Loucy (cell line): ENCODE results near the gene CCDC146.
"Not testable (repeated sequence)": the region's sequence is repeated elsewhere in the genome, so short reads cannot be mapped to it uniquely, and the experiment has no call there.

Experiments
- H2AFZ ChIP-seq: fragments of 200-600 bp; sonication (generic); 2 replicates; pipeline ENCODE4 v1.6.0; 2016; ENCODE audit warnings: antibody characterized with exemption, mild to moderate bottlenecking, low read length, moderate library complexity
- H3F3A ChIP-seq: fragments of 200-600 bp; 2 replicates; pipeline ENCODE4 v1.6.0; 2016; ENCODE audit warnings: antibody characterized with exemption, low read depth, mild to moderate bottlenecking
- H3K27me3 ChIP-seq: fragments of 200-600 bp; sonication (generic); 2 replicates; pipeline ENCODE4 v1.6.1; 2014; ENCODE audit warnings: low read length, mild to moderate bottlenecking; ENCODE audit not compliant: insufficient read depth, poor library complexity, severe bottlenecking
- H3K36me3 ChIP-seq: fragments of 200-600 bp; sonication (generic); 2 replicates; pipeline ENCODE4 v1.6.1; 2016; ENCODE audit warnings: low read length; ENCODE audit not compliant: insufficient read depth
- H3K4me1 ChIP-seq: fragments of 200-600 bp; sonication (generic); 2 replicates; pipeline ENCODE4 v1.5.1; 2014; ENCODE audit warnings: low read length, mild to moderate bottlenecking; ENCODE audit not compliant: insufficient read depth, poor library complexity, severe bottlenecking
- H3K4me2 ChIP-seq: fragments of 200-600 bp; sonication (generic); 2 replicates; pipeline ENCODE4 v1.6.0; 2014; ENCODE audit warnings: antibody characterized with exemption, low read length, low read depth, mild to moderate bottlenecking; ENCODE audit not compliant: poor library complexity, severe bottlenecking
- H3K4me3 ChIP-seq: fragments of 200-600 bp; sonication (generic); 2 replicates; pipeline ENCODE4 v1.5.1; 2014; ENCODE audit warnings: low read length, mild to moderate bottlenecking, mixed read lengths; ENCODE audit not compliant: poor library complexity, severe bottlenecking
- H3K79me2 ChIP-seq: fragments of 200-600 bp; sonication (generic); 2 replicates; pipeline ENCODE4 v1.6.1; 2014; ENCODE audit warnings: low read length; ENCODE audit not compliant: insufficient read depth
- H3K9ac ChIP-seq: fragments of 200-600 bp; sonication (generic); 2 replicates; pipeline ENCODE4 v1.6.0; 2014; ENCODE audit warnings: mild to moderate bottlenecking, low read depth, low read length, moderate library complexity; ENCODE audit not compliant: poor library complexity, severe bottlenecking
- H3K9me2 ChIP-seq: fragments of 200-600 bp; sonication (generic); replicated peaks from 2 replicates; pipeline ENCODE4 v1.6.1; 2016; ENCODE audit warnings: low read depth, low read length, mixed read lengths
- H3K9me3 ChIP-seq: fragments of 200-600 bp; sonication (generic); 2 replicates; pipeline ENCODE4 v1.6.1; 2014; ENCODE audit warnings: mild to moderate bottlenecking, antibody characterized with exemption, low read length, low read depth; ENCODE audit not compliant: insufficient read depth
- H4K20me1 ChIP-seq: fragments of 200-600 bp; sonication (generic); 2 replicates; pipeline ENCODE4 v1.6.0; 2014; ENCODE audit warnings: antibody characterized with exemption, low read length, mild to moderate bottlenecking; ENCODE audit not compliant: insufficient read depth, poor library complexity, severe bottlenecking

The CCDC146 gene

GRCh38 chr7:77121860-77122681, at the start of gene CCDC146:
TSS of gene CCDC146 (plus strand) at chr7:77122615. CDS start at chr7:77167669, 45,054 bp downstream.
- not testable (repeated sequence) for H3K27me3 ChIP-seq, H3K4me1 ChIP-seq, H3K79me2 ChIP-seq, H4K20me1 ChIP-seq, H3F3A ChIP-seq, H3K36me3 ChIP-seq, H3K9me3 ChIP-seq, H3K9me2 ChIP-seq
- peak within 1 kb of the TSS; percentile 76; the same call in 1 of the 2 replicates for H2AFZ ChIP-seq
- peak within 1 kb of the TSS; percentile 66 for H3K9ac ChIP-seq
- peak within 1 kb of the TSS; percentile 78 for H3K4me3 ChIP-seq
- H3K4me2 ChIP-seq: peak within 1 kb of the TSS; percentile 56

- H3K27me3 ChIP-seq, H3K4me2 ChIP-seq, H3K4me3 ChIP-seq, H4K20me1 ChIP-seq, H3K9ac ChIP-seq, H3K4me1 ChIP-seq, H3K9me3 ChIP-seq, H3K9me2 ChIP-seq, H3F3A ChIP-seq, H3K79me2 ChIP-seq, H3K36me3 ChIP-seq, H2AFZ ChIP-seq: not testable (repeated sequence)
Observed at GRCh38 chr7:77074786-77075396, 47.5 kb upstream of the CCDC146 start.

DNA sequence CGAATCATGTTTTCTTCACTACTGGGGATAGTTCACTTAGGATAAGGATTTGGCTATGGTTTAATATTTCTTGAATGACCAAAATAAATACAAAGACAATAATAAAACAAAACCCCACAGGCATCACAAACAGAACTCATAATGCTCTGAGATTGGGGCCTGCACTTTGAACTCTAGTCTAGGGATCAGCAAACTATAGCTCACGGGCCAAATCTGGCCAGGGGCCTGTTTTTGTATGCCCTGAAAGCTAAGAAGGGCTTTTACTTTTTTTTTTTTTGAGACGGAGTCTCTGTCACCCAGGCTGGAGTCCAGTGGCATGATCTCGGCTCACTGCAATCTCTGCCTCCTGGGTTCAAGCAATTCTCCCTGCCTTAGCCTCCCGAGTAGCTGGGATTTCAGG, 45.4 kb upstream of the CCDC146 start:
- not testable (repeated sequence) for H3K36me3 ChIP-seq, H3F3A ChIP-seq

DNA sequence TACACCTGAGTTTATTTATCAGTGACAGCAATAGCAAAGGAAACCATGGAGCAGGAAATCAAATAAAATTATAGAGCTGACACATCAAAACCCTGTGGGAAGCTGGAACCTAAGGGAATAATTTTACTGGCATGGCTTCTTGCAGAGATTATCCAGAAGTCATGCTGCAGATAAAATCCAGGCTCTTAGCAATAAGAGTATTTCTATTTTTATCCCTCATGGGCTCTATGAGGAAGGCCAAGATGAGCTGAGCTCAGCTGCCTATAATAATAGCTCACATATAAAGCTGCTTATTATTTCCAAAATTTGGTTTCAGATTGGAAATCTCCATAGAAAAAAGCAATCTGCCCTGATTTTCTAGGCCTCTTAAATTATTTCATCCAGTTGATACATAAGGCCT, 43.3 kb upstream of the CCDC146 start:
- not testable (repeated sequence) for H3K9me2 ChIP-seq, H3F3A ChIP-seq, H3K4me2 ChIP-seq, H3K27me3 ChIP-seq, H3K36me3 ChIP-seq, H3K4me3 ChIP-seq, H2AFZ ChIP-seq, H3K9me3 ChIP-seq, H3K9ac ChIP-seq, H3K79me2 ChIP-seq, H3K4me1 ChIP-seq, H4K20me1 ChIP-seq

More for the DNA sequence above, 45.4 kb upstream of the CCDC146 start:
- H3K79me2 ChIP-seq, H3K4me2 ChIP-seq, H3K27me3 ChIP-seq, H3K4me3 ChIP-seq, H2AFZ ChIP-seq, H3K9me3 ChIP-seq, H4K20me1 ChIP-seq, H3K9ac ChIP-seq, H3K4me1 ChIP-seq, H3K9me2 ChIP-seq: not testable (repeated sequence)

GRCh38 chr7:77079624-77080023, 42.8 kb upstream of the CCDC146 start:
- not testable (repeated sequence) for H3K9me3 ChIP-seq, H3K4me2 ChIP-seq, H4K20me1 ChIP-seq, H3K79me2 ChIP-seq, H3F3A ChIP-seq, H3K36me3 ChIP-seq, H3K4me1 ChIP-seq, H3K4me3 ChIP-seq, H3K27me3 ChIP-seq, H2AFZ ChIP-seq, H3K9me2 ChIP-seq, H3K9ac ChIP-seq

- H3K9me3 ChIP-seq, H3K4me1 ChIP-seq, H3K9ac ChIP-seq, H4K20me1 ChIP-seq, H3K4me3 ChIP-seq, H3K36me3 ChIP-seq, H2AFZ ChIP-seq, H3K9me2 ChIP-seq, H3F3A ChIP-seq, H3K79me2 ChIP-seq, H3K4me2 ChIP-seq, H3K27me3 ChIP-seq: not testable (repeated sequence)
Observed at GRCh38 chr7:77080236-77080635, 42.2 kb upstream of the CCDC146 start.

- H3K9ac ChIP-seq, H3K4me3 ChIP-seq, H3K4me1 ChIP-seq, H3K9me2 ChIP-seq, H3F3A ChIP-seq, H2AFZ ChIP-seq, H4K20me1 ChIP-seq, H3K4me2 ChIP-seq, H3K9me3 ChIP-seq, H3K79me2 ChIP-seq, H3K27me3 ChIP-seq, H3K36me3 ChIP-seq: not testable (repeated sequence)
Observed at GRCh38 chr7:77082192-77082591, 40.2 kb upstream of the CCDC146 start.
